ENCODE data around the gene NLRC5.
"Not testable (repeated sequence)": the region's sequence is repeated elsewhere in the genome, so short reads cannot be mapped to it uniquely, and the experiment has no call there.

Gene NLRC5

DNA sequence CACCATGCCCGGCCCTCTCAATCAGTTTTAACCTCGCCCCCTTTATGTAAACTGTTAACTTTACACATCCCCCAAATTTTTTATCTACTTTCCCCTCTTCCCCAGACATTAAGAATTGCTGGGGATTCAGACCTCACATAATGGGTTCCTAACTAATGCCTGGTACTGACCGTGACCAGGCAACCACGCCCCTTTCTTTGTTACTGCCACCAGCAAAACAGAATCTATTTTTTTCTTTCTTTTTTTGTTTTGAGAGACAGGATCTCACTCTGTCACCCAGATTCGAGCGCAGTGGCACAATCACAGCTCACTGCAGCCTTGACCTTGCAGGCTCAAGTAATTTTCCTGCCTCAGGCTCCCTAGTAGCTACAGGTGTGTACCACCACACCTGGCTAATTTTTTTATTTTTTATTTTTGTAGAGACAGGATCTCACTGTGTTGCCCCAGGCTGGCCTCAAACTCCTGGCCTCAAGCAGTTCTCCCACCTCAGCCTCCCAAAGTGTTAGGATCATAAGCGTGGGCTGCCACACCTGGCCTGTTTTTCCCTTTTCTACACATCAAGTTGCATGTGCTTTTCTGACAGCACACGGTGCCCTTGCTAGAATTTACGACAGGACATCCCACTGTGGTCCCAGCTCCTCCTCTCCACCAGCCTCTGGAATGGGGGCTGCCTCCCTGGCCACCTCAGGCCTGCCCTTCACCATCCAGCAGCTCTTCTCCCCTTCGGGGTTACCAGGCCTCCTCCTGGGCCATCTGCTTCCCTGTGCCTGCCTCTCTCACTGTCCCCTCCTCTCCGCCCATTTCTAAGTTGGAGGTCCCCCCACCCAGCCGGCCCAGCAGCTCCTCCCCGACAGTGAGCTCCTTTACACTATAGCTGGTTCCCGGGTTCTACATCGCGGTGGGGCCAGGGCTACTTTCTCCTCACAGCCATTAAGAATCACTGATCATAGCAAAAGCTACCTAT lies 113.8 kb downstream of the NLRC5 start:
- H3K4me1 Mint-ChIP-seq (ENCODE audit: low read depth in 2 of 2): peaks cover 22 to 24% of the 10 kb centered on the region in 2 donors
- no peak for ATAC-seq (replicated peaks)
- no peaks in the 10 kb centered on the region for H3K27me3 Mint-ChIP-seq
- DNase-seq: no peak
- H3K27ac Mint-ChIP-seq: peak overlapping the region; percentile 26 to 77
- no peaks in the 10 kb centered on the region for H3K36me3 Mint-ChIP-seq (ENCODE audit: insufficient read depth)
- no peaks in the 10 kb centered on the region for H3K9me3 Mint-ChIP-seq
- no peak overlapping the region for H3K4me3 Mint-ChIP-seq

DNA sequence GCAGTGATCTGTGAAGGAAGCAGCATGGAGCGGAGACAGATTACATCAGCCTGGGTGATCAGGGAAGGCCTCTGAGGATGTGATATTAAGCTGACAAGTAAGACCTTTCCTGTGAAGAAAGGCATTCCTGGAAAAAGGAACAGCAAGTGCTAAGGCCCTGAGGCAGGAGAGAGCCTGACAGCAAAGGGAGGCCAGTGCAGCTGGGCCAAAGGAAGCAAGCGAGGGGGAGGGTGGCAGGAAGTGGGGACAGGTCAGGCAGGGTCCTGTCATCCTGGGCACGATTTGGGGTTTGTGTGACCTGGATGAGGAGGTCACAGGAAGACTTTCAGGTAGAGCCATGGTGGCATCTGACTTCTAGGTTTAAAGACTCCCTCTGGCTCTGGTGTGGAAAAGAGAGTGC lies 115.3 kb downstream of the NLRC5 start:
- H3K27me3 Mint-ChIP-seq: no peaks in the 10 kb centered on the region

GRCh38 chr16:57105184-57105583 lies 115.8 kb downstream of the NLRC5 start:
- no peak for DNase-seq
- Mint-ChIP-seq H3K36me3 (ENCODE audit: insufficient read depth) (no peaks in the 10 kb centered on the region), H3K9me3 (no peaks in the 10 kb centered on the region), H3K4me1 (ENCODE audit: low read depth in 2 of 2) (peaks cover 18 to 20% of the 10 kb centered on the region in 2 donors), H3K4me3 (no peak overlapping the region), H3K27ac (no peak overlapping the region), H3K27me3 (no peaks in the 10 kb centered on the region)
- no peak for ATAC-seq (replicated peaks)

More for the DNA sequence above, 115.3 kb downstream of the NLRC5 start:
- Mint-ChIP-seq H3K4me3 (no peak overlapping the region), H3K4me1 (ENCODE audit: low read depth in 2 of 2) (peaks cover 18 to 24% of the 10 kb centered on the region in 2 donors), H3K9me3 (no peaks in the 10 kb centered on the region), H3K27ac (peak overlapping the region in 1 of 2 donors; percentile 65), H3K36me3 (ENCODE audit: insufficient read depth) (no peaks in the 10 kb centered on the region)
- ATAC-seq (replicated peaks): no peak
- no peak for DNase-seq

GRCh38 chr16:57106767-57107166 lies 117.4 kb downstream of the NLRC5 start:
- ATAC-seq (replicated peaks): no peak
- H3K36me3 Mint-ChIP-seq (ENCODE audit: insufficient read depth): no peaks in the 10 kb centered on the region
- peaks cover 15 to 19% of the 10 kb centered on the region in 2 donors for H3K4me1 Mint-ChIP-seq (ENCODE audit: low read depth in 2 of 2)
- H3K9me3 Mint-ChIP-seq: no peaks in the 10 kb centered on the region
- no peak for DNase-seq
- no peak overlapping the region for H3K4me3 Mint-ChIP-seq
- H3K27me3 Mint-ChIP-seq: no peaks in the 10 kb centered on the region
- H3K27ac Mint-ChIP-seq: peak overlapping the region in 1 of 2 donors; percentile 3

- Mint-ChIP-seq H3K4me3 (no peak overlapping the region), H3K4me1 (ENCODE audit: low read depth in 2 of 2) (peaks cover 15 to 19% of the 10 kb centered on the region in 2 donors), H3K27ac (peak overlapping the region in 1 of 2 donors; percentile 66), H3K9me3 (no peaks in the 10 kb centered on the region), H3K27me3 (no peaks in the 10 kb centered on the region), H3K36me3 (ENCODE audit: insufficient read depth) (no peaks in the 10 kb centered on the region)
- no peak for DNase-seq
- no peak for ATAC-seq (replicated peaks)
Observed at GRCh38 chr16:57107321-57107922, 118.1 kb downstream of the NLRC5 start.

DNA sequence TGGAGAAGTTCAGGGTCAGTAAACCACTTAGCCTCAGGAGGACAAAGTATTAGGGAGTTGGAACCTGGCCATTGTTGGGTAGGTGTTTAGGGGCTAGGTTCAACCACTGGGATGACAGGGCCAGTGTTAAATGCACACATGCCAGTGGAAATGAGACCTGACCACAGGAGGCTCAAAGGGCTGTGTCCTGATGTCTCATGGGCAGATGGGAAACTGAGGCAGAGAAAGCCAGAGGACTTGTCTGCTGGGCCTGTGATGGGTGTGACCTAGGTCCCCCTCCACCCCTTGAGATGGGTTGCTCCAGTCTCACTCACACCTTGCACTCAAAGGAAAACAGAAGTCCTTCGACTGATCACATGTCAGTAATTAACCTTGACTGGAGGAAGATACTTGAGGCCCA lies 119.1 kb downstream of the NLRC5 start:
- Mint-ChIP-seq H3K27me3 (no peaks in the 10 kb centered on the region), H3K9me3 (no peaks in the 10 kb centered on the region), H3K4me1 (ENCODE audit: low read depth in 2 of 2) (peaks cover 15 to 19% of the 10 kb centered on the region in 2 donors), H3K36me3 (ENCODE audit: insufficient read depth) (no peaks in the 10 kb centered on the region), H3K4me3 (no peak overlapping the region), H3K27ac (no peak overlapping the region)
- DNase-seq: no peak
- no peak for ATAC-seq (replicated peaks)

- not testable (repeated sequence) for H3K9me3 Mint-ChIP-seq; DNase-seq; H3K4me3 Mint-ChIP-seq; H3K27ac Mint-ChIP-seq; H3K27me3 Mint-ChIP-seq; ATAC-seq (replicated peaks); H3K36me3 Mint-ChIP-seq (ENCODE audit: insufficient read depth)
- H3K4me1 Mint-ChIP-seq (ENCODE audit: low read depth in 2 of 2): peaks cover 13 to 15% of the 10 kb centered on the region in 2 donors
Observed at GRCh38 chr16:57109259-57110105, 120.1 kb downstream of the NLRC5 start.

DNA sequence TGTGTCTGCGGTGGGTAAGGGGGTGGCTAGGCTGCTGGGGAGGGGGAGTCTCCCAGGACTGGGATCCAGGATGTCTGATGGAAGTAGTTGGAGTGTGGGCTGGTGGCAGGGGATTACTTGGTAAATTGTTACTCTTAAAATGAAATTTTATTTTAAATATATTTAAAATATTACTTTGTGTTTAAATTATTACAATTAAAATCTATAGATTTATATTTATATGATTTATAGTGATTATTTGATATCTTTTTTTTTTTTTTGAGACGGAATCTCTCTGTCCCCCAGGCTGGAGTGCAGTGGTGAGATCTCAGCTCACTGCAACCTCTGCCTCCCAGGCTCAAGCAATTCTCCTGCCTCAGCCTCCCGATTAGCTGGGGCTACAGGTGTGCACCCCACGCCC lies 121.6 kb downstream of the NLRC5 start:
- H3K4me3 Mint-ChIP-seq: no peak overlapping the region
- H3K4me1 Mint-ChIP-seq (ENCODE audit: low read depth in 2 of 2): peaks cover 6 to 8% of the 10 kb centered on the region in 2 donors
- peaks cover 4% of the 10 kb centered on the region for H3K36me3 Mint-ChIP-seq (ENCODE audit: insufficient read depth)
- DNase-seq (no peak), ATAC-seq (replicated peaks) (no peak)
- no peaks in the 10 kb centered on the region for H3K9me3 Mint-ChIP-seq
- no peak overlapping the region for H3K27ac Mint-ChIP-seq
- no peaks in the 10 kb centered on the region for H3K27me3 Mint-ChIP-seq

- DNase-seq (no peak), ATAC-seq (replicated peaks) (no peak)
- H3K4me1 Mint-ChIP-seq (ENCODE audit: low read depth in 2 of 2): peaks cover 3 to 5% of the 10 kb centered on the region in 2 donors
- no peaks in the 10 kb centered on the region for H3K9me3 Mint-ChIP-seq
- H3K36me3 Mint-ChIP-seq (ENCODE audit: insufficient read depth): peaks cover 4% of the 10 kb centered on the region
- no peaks in the 10 kb centered on the region for H3K27me3 Mint-ChIP-seq
- H3K27ac Mint-ChIP-seq: no peak overlapping the region
- H3K4me3 Mint-ChIP-seq: no peak overlapping the region
Observed at GRCh38 chr16:57111420-57111819, 122.1 kb downstream of the NLRC5 start.

DNA sequence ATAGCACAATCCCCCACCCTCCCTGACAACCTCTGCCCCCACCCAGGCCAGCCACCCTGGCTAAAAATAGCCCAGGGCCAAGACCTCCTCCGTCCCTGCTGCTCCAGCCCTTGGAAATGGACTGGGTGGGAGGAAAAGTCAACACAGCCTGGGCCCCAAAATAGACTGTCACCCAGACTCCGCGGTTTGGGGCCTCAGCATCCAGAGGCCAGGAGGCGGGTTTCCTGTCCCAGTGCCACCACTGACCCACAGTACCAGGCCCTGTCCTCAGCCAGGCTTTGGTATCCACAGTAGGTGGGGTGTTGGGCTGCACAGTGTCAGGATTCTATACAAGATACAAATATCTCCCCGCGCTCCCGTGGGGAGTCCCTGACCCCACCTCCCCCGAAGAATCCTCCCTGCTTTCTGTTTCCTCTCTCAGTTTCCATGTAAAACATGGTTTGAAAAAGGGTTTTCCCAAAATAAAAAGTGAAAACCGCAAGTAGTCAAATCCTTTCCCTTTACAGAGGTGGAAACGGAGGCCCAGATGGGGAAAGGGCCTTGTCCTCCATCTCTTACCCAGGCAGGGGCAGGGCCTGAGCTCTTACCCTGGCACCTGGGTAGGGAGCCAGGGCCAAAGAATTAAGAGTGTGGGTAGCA lies 123.2 kb downstream of the NLRC5 start:
- DNase-seq (no peak), ATAC-seq (replicated peaks) (no peak)
- no peak overlapping the region for H3K27ac Mint-ChIP-seq
- peaks cover 0 to 2% of the 10 kb centered on the region in 2 donors for H3K4me1 Mint-ChIP-seq (ENCODE audit: low read depth in 2 of 2)
- H3K27me3 Mint-ChIP-seq: no peaks in the 10 kb centered on the region
- H3K4me3 Mint-ChIP-seq: no peak overlapping the region
- H3K36me3 Mint-ChIP-seq (ENCODE audit: insufficient read depth): peaks cover 11% of the 10 kb centered on the region
- no peaks in the 10 kb centered on the region for H3K9me3 Mint-ChIP-seq

- peaks cover 11% of the 10 kb centered on the region for H3K36me3 Mint-ChIP-seq (ENCODE audit: insufficient read depth)
- H3K27ac Mint-ChIP-seq: no peak overlapping the region
- H3K4me3 Mint-ChIP-seq: no peak overlapping the region
- H3K4me1 Mint-ChIP-seq (ENCODE audit: low read depth in 2 of 2): peaks cover 0 to 2% of the 10 kb centered on the region in 2 donors
- H3K9me3 Mint-ChIP-seq: no peaks in the 10 kb centered on the region
- H3K27me3 Mint-ChIP-seq: no peaks in the 10 kb centered on the region
- DNase-seq (no peak), ATAC-seq (replicated peaks) (no peak)
Observed at GRCh38 chr16:57113042-57113453, 123.7 kb downstream of the NLRC5 start.

DNA sequence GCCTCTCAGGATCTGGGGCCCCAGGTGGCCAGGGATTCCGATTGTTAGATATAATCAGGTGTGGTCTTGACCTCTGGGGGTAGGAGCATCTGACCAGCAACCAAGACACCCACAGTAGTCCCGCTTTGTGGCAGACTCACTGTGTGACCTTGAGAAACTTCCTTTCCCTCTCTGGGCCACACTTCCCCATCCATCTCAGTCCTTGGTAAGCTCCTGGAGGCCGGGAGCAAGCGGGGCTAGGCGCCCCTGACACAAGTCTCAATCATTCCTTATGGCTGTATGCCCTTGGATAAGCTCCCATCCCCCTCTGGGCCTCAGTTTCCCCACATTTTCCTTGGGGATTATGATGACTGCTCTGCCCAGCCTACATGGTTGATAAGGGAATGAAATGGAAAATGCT lies 124.3 kb downstream of the NLRC5 start:
- no peak for DNase-seq
- Mint-ChIP-seq H3K9me3 (no peaks in the 10 kb centered on the region), H3K27ac (no peak overlapping the region), H3K27me3 (no peaks in the 10 kb centered on the region), H3K4me1 (ENCODE audit: low read depth in 2 of 2) (peaks cover 0 to 2% of the 10 kb centered on the region in 2 donors), H3K4me3 (no peak overlapping the region), H3K36me3 (ENCODE audit: insufficient read depth) (peaks cover 15% of the 10 kb centered on the region)
- no peak for ATAC-seq (replicated peaks)

DNA sequence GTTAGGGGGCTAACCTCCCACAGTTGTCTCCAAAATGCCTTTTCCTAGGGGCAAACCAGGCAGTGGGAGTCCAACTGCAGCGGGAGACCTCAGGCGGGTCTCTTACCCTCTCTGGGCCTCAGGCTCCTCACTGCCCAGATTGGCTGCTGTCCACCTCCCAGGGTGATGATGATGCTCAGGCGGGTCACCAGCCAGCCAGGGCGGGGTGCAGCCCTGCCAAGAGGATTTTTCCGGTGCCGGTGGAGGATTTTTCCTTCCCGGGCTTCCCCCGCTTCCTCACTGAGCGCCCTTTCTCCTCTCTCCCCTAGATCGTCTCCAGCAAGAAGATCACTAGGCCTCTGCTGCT lies 125.8 kb downstream of the NLRC5 start:
- Mint-ChIP-seq H3K36me3 (ENCODE audit: insufficient read depth) (peaks cover 15% of the 10 kb centered on the region), H3K4me3 (no peak overlapping the region), H3K4me1 (ENCODE audit: low read depth in 2 of 2) (no peaks in the 10 kb centered on the region), H3K27me3 (no peaks in the 10 kb centered on the region), H3K27ac (no peak overlapping the region), H3K9me3 (no peaks in the 10 kb centered on the region)
- DNase-seq (no peak), ATAC-seq (replicated peaks) (no peak)
